Measurements from ENCODE around the gene RUBCNL.

- TF ChIP-seq CTCF (optimal IDR thresholded peaks at IDR 0.05 in 1 of 3, IDR thresholded peaks at IDR 0.05 in 1 of 3, conservative IDR thresholded peaks at IDR 0.05 in 1 of 3; ENCODE audit: extremely low read depth in 1 of 3, insufficient read depth in 2 of 3, low read length in 3 of 3) (no peak), EZH2 (IDR thresholded peaks at IDR 0.05; ENCODE audit: low read length) (no peak)
Measured at GRCh38 chr13:46383383-46383782, 3.7 kb downstream of the RUBCNL start.

Measured in keratinocyte (primary cell).